Measurements from ENCODE around the gene TANK. TPM values are rescaled to one million over a fixed set of nuclear protein-coding genes. Genes with fewer than 3 reads are reported as not detected.
"Not testable (repeated sequence)": the region's sequence is repeated elsewhere in the genome, so short reads cannot be mapped to it uniquely, and the experiment has no call there.

Gene TANK
- total and polyA plus RNA-seq, 8 donors: 53.7 to 80.3 (median 70.2) TPM

- Histone ChIP-seq H3K36me3 (peaks cover 0 to 23% of the 10 kb centered on the region in 2 donors), H3K4me3 (peak overlapping the region; percentile 48 to 64), H3K4me1 (peaks cover 0 to 26% of the 10 kb centered on the region in 2 donors), H3K9me3 (no peaks in the 10 kb centered on the region), H3K27me3 (peaks cover 0 to 27% of the 10 kb centered on the region in 2 donors), H3K27ac (no peak overlapping the region)
- DNase-seq (peak in 3 of 4 donors; percentile 53 to 89 (median 68)), ATAC-seq (peak; percentile 76)
- TF ChIP-seq, protein P1, sequence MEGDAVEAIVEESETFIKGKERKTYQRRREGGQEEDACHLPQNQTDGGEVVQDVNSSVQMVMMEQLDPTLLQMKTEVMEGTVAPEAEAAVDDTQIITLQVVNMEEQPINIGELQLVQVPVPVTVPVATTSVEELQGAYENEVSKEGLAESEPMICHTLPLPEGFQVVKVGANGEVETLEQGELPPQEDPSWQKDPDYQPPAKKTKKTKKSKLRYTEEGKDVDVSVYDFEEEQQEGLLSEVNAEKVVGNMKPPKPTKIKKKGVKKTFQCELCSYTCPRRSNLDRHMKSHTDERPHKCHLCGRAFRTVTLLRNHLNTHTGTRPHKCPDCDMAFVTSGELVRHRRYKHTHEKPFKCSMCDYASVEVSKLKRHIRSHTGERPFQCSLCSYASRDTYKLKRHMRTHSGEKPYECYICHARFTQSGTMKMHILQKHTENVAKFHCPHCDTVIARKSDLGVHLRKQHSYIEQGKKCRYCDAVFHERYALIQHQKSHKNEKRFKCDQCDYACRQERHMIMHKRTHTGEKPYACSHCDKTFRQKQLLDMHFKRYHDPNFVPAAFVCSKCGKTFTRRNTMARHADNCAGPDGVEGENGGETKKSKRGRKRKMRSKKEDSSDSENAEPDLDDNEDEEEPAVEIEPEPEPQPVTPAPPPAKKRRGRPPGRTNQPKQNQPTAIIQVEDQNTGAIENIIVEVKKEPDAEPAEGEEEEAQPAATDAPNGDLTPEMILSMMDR (IDR thresholded peaks at IDR 0.05): no peak
- intact Hi-C loops (cut with DNase I): no loop called here
Observed at GRCh38 chr2:161238560-161239325, 78.5 kb downstream of the TANK start.

GRCh38 chr2:161239326-161240109 is 79.3 kb downstream of the TANK start:
- no peak overlapping the region for H3K27ac ChIP-seq
- DNase-seq: peak in 1 of 4 donors; percentile 63
- intact Hi-C loops (cut with DNase I): no loop called here
- peaks cover 0 to 20% of the 10 kb centered on the region in 2 donors for H3K36me3 ChIP-seq
- no peaks in the 10 kb centered on the region for H3K9me3 ChIP-seq
- H3K4me3 ChIP-seq: peak overlapping the region; percentile 48 to 64
- peaks cover 0 to 35% of the 10 kb centered on the region in 2 donors for H3K27me3 ChIP-seq
- TF ChIP-seq, protein P1 (IDR thresholded peaks at IDR 0.05): no peak
- peaks cover 0 to 28% of the 10 kb centered on the region in 2 donors for H3K4me1 ChIP-seq
- ATAC-seq: no peak

- H3K36me3 ChIP-seq: no peaks in the 10 kb centered on the region
- DNase-seq (no peak), ATAC-seq (no peak)
- H3K4me1 ChIP-seq: peaks cover 0 to 28% of the 10 kb centered on the region in 2 donors
- H3K27ac ChIP-seq: no peak overlapping the region
- no peak overlapping the region for H3K4me3 ChIP-seq
- peaks cover 0 to 56% of the 10 kb centered on the region in 2 donors for H3K27me3 ChIP-seq
- H3K9me3 ChIP-seq: no peaks in the 10 kb centered on the region
- TF ChIP-seq, protein P1 (IDR thresholded peaks at IDR 0.05): no peak
- intact Hi-C loops (cut with DNase I): no loop called here
Observed at GRCh38 chr2:161241894-161242293, 81.7 kb downstream of the TANK start.

- Histone ChIP-seq H3K27me3 (peaks cover 0 to 55% of the 10 kb centered on the region in 2 donors), H3K4me3 (no peak overlapping the region), H3K4me1 (peaks cover 0 to 15% of the 10 kb centered on the region in 2 donors), H3K36me3 (no peaks in the 10 kb centered on the region), H3K9me3 (no peaks in the 10 kb centered on the region), H3K27ac (no peak overlapping the region)
- intact Hi-C loops (cut with DNase I): no loop called here
- DNase-seq (no peak), ATAC-seq (no peak)
- TF ChIP-seq, protein P1 (IDR thresholded peaks at IDR 0.05): no peak
Observed at GRCh38 chr2:161243312-161243711, 83.1 kb downstream of the TANK start.

- H3K9me3 ChIP-seq: no peaks in the 10 kb centered on the region
- TF ChIP-seq, protein P1 (IDR thresholded peaks at IDR 0.05): no peak
- ATAC-seq (peak; percentile 39), DNase-seq (no peak)
- H3K27ac ChIP-seq: peak overlapping the region in 1 of 2 donors; percentile 36
- H3K27me3 ChIP-seq: peaks cover 0 to 49% of the 10 kb centered on the region in 2 donors
- peak overlapping the region; percentile 23 to 37 for H3K4me3 ChIP-seq
- H3K36me3 ChIP-seq: no peaks in the 10 kb centered on the region
- H3K4me1 ChIP-seq: peaks cover 0 to 9% of the 10 kb centered on the region in 2 donors
- intact Hi-C loops (cut with DNase I): no loop called here
Observed at GRCh38 chr2:161243905-161244304, 83.7 kb downstream of the TANK start.

- H3K4me1 ChIP-seq; H3K9me3 ChIP-seq; intact Hi-C loops (cut with DNase I); H3K36me3 ChIP-seq: not testable (repeated sequence)
- peak overlapping the region in 1 of 2 donors; percentile 36 for H3K27ac ChIP-seq
- ATAC-seq: peak; percentile 99
- peaks cover 0 to 42% of the 10 kb centered on the region in 2 donors for H3K27me3 ChIP-seq
- peak overlapping the region; percentile 23 to 37 for H3K4me3 ChIP-seq
- peak in 3 of 4 donors; percentile 65 to 80 (median 69) for DNase-seq
Observed at GRCh38 chr2:161244387-161245260, 84.4 kb downstream of the TANK start.

All from left lung (tissue), 10 donors.